OCI-LY1 (cell line): ENCODE results near the gene TIMP2.

ENCODE experiments used
- H2AFZ ChIP-seq: fragments of 200-600 bp; sonication (generic), shearing (Covaris generic); 2 replicates; pipeline ENCODE4 v1.6.0; 2014; ENCODE audit warnings: antibody characterized with exemption, mild to moderate bottlenecking, low read length
- H3F3A ChIP-seq: fragments of 200-600 bp; sonication (generic), shearing (Covaris generic); 2 replicates; pipeline ENCODE4 v1.6.0; 2014; ENCODE audit warnings: mild to moderate bottlenecking, antibody characterized with exemption, low read length, moderate library complexity; ENCODE audit not compliant: insufficient read depth
- H3K27ac ChIP-seq: fragments of 200-600 bp; sonication (generic); 2 replicates; pipeline ENCODE4 v1.5.1; 2014; ENCODE audit warnings: low read length, mixed run types, mild to moderate bottlenecking, low read depth; ENCODE audit not compliant: poor library complexity, severe bottlenecking
- H3K27me3 ChIP-seq: fragments of 200-600 bp; sonication (generic); 2 replicates; pipeline ENCODE4 v1.6.0; 2014; ENCODE audit warnings: antibody characterized with exemption, mild to moderate bottlenecking, low read length, moderate library complexity; ENCODE audit not compliant: insufficient read depth
- H3K36me3 ChIP-seq: fragments of 200-600 bp; sonication (generic); 2 replicates; pipeline ENCODE4 v1.6.1; 2014; ENCODE audit warnings: mild to moderate bottlenecking, antibody characterized with exemption, low read length, moderate library complexity, mixed read lengths; ENCODE audit not compliant: insufficient read depth
- H3K4me1 ChIP-seq: fragments of 200-600 bp; sonication (generic); 2 replicates; pipeline ENCODE4 v1.5.1; 2014; ENCODE audit warnings: mild to moderate bottlenecking, low read length, moderate library complexity; ENCODE audit not compliant: insufficient read depth, severe bottlenecking
- H3K4me2 ChIP-seq: fragments of 200-600 bp; sonication (generic), shearing (Covaris generic); 2 replicates; pipeline ENCODE4 v1.6.1; 2014; ENCODE audit warnings: low read length
- H3K4me3 ChIP-seq: fragments of 200-600 bp; sonication (generic); 2 replicates; pipeline ENCODE4 v1.5.1; 2014; ENCODE audit warnings: low read length, low read depth, mild to moderate bottlenecking, mixed read lengths; ENCODE audit not compliant: poor library complexity, severe bottlenecking
- H3K79me2 ChIP-seq: fragments of 200-600 bp; shearing (Covaris generic); 2 replicates; pipeline ENCODE4 v1.6.1; 2016; ENCODE audit warnings: mixed run types, low read length, mixed read lengths; ENCODE audit not compliant: insufficient read depth
- H3K9ac ChIP-seq: fragments of 200-600 bp; sonication (generic), shearing (Covaris generic); 2 replicates; pipeline ENCODE4 v1.6.1; 2014; ENCODE audit warnings: mild to moderate bottlenecking, low read length, mixed read lengths
- H3K9me2 ChIP-seq: fragments of 200-600 bp; sonication (generic), shearing (Covaris generic); 2 replicates; pipeline ENCODE4 v1.6.1; 2014; ENCODE audit warnings: low read depth, mild to moderate bottlenecking, low read length, mixed read lengths
- H3K9me3 ChIP-seq: fragments of 200-600 bp; shearing (Covaris generic); 2 replicates; pipeline ENCODE4 v1.6.1; 2014; ENCODE audit warnings: low read length, mixed read lengths
- H4K20me1 ChIP-seq: fragments of 200-600 bp; sonication (generic), shearing (Covaris generic); 2 replicates; pipeline ENCODE4 v1.6.0; 2016; ENCODE audit warnings: mild to moderate bottlenecking, low read length; ENCODE audit not compliant: insufficient read depth
- EZH2 ChIP-seq: fragments of 200-600 bp; sonication (generic), shearing (Covaris generic); IDR thresholded peaks from 2 replicates; pipeline ENCODE4 v1.8.0; 2017; ENCODE audit warnings: borderline replicate concordance, mixed run types, mild to moderate bottlenecking, antibody characterized with exemption, low read length, moderate library complexity, mixed read lengths
- TF ChIP-seq, protein P1 (sequence below): fragments of 200-600 bp; sonication (generic), shearing (Covaris generic); IDR thresholded peaks from 2 replicates; pipeline ENCODE4 v1.5.1; 2017; ENCODE audit warnings: mild to moderate bottlenecking, antibody characterized with exemption, low read length, moderate library complexity, mixed read lengths

Gene TIMP2

DNA sequence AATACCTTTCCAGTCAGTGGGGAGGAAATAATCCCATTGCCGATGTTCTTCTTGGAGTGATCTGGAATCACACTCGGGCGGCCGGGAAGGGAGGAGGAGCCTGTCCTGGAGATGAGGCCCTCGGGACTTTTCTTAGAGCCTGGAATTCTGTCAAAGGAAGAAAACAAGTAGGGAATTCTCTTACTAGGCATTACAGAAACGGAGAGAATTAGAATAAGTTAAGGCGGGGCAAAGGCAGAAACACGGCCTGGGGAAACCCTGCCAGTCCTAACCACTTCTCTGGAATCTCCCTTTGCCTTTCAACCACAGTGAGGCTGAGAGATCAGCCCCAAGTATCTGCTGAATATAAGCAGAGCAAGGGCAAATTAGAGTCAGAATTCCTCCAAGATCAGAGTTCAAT lies 112.3 kb downstream of the TIMP2 start:
- H3K4me1 ChIP-seq: no peaks in the 10 kb centered on the region
- no peak overlapping the region for H3K27ac ChIP-seq
- no peak overlapping the region for H2AFZ ChIP-seq
- H4K20me1 ChIP-seq: no peaks in the 10 kb centered on the region
- no peaks in the 10 kb centered on the region for H3K9me3 ChIP-seq
- no peak overlapping the region for H3K9ac ChIP-seq
- peaks cover 96% of the 10 kb centered on the region for H3K36me3 ChIP-seq
- no peak overlapping the region for H3K4me2 ChIP-seq
- TF ChIP-seq EZH2: no peak
- TF ChIP-seq, protein P1, sequence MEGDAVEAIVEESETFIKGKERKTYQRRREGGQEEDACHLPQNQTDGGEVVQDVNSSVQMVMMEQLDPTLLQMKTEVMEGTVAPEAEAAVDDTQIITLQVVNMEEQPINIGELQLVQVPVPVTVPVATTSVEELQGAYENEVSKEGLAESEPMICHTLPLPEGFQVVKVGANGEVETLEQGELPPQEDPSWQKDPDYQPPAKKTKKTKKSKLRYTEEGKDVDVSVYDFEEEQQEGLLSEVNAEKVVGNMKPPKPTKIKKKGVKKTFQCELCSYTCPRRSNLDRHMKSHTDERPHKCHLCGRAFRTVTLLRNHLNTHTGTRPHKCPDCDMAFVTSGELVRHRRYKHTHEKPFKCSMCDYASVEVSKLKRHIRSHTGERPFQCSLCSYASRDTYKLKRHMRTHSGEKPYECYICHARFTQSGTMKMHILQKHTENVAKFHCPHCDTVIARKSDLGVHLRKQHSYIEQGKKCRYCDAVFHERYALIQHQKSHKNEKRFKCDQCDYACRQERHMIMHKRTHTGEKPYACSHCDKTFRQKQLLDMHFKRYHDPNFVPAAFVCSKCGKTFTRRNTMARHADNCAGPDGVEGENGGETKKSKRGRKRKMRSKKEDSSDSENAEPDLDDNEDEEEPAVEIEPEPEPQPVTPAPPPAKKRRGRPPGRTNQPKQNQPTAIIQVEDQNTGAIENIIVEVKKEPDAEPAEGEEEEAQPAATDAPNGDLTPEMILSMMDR: no peak
- H3K4me3 ChIP-seq: no peak overlapping the region
- H3K9me2 ChIP-seq: no peaks in the 10 kb centered on the region
- H3F3A ChIP-seq: no peaks in the 10 kb centered on the region
- H3K27me3 ChIP-seq: no peaks in the 10 kb centered on the region
- H3K79me2 ChIP-seq: no peaks in the 10 kb centered on the region

DNA sequence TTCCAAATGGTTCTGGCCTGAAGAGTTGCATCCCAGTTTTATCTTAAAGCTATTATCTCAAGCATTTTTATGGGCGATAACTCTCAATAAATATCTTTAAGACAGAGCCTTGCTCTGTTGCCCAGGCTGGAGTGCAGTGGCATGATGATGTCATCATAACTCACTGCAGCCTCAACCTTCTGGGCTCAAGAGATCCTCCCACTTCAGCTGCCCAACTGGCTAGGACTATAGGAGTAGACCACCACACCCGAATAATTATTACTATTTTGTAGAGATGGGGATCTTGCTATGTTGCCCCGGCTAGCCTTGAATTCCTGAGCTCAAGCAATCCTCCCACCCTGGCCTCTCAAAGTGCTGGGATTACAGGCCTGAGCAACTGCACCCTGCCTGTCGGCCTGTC lies 117.0 kb downstream of the TIMP2 start:
- H3K27me3 ChIP-seq: no peaks in the 10 kb centered on the region
- H3K36me3 ChIP-seq: peaks cover 93% of the 10 kb centered on the region
- no peak overlapping the region for H3K9ac ChIP-seq
- no peak overlapping the region for H3K27ac ChIP-seq
- no peak overlapping the region for H3K4me3 ChIP-seq
- H3K4me2 ChIP-seq: no peak overlapping the region
- no peaks in the 10 kb centered on the region for H3K4me1 ChIP-seq
- TF ChIP-seq EZH2: no peak
- TF ChIP-seq, protein P1: no peak
- H3K9me2 ChIP-seq: no peaks in the 10 kb centered on the region
- no peaks in the 10 kb centered on the region for H3F3A ChIP-seq
- H2AFZ ChIP-seq: no peak overlapping the region
- H3K79me2 ChIP-seq: no peaks in the 10 kb centered on the region
- H3K9me3 ChIP-seq: no peaks in the 10 kb centered on the region
- no peaks in the 10 kb centered on the region for H4K20me1 ChIP-seq

DNA sequence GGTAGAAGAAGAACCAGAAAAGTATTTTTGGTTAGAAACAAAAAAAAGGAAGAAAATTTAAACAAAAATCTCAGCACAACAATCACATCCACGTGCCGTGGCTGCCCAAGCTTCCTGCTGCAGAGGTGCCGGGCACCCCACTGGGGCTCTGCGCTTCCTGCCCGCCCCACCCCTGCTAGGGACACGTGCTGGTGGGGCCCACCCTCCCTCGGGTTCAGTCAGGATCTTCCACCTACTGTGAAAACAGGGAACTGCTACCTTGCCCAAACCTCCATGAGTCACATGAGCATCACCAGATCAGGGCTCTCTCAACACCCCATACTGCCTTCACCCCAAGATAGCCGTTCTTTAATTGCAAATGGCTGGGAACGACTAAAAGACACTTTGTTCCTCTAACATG lies 118.7 kb downstream of the TIMP2 start:
- Histone ChIP-seq H3K4me1 (no peaks in the 10 kb centered on the region), H2AFZ (no peak overlapping the region), H3K9me2 (no peaks in the 10 kb centered on the region), H3K9ac (no peak overlapping the region), H3K9me3 (no peaks in the 10 kb centered on the region), H3K4me3 (no peak overlapping the region), H3K27me3 (no peaks in the 10 kb centered on the region), H3K79me2 (no peaks in the 10 kb centered on the region), H3K36me3 (peaks cover 91% of the 10 kb centered on the region), H3F3A (no peaks in the 10 kb centered on the region), H3K4me2 (no peak overlapping the region), H3K27ac (no peak overlapping the region), H4K20me1 (no peaks in the 10 kb centered on the region)
- TF ChIP-seq, protein P1: no peak
- TF ChIP-seq EZH2: no peak
